NCI-H82 treated with DMSO at 0.1 percent for 48 hours (cell line): ENCODE results near the gene AP5B1.
"Not testable (repeated sequence)": the region's sequence is repeated elsewhere in the genome, so short reads cannot be mapped to it uniquely, and the experiment has no call there.

Source experiments
- DNase-seq: peaks from one replicate; lab custom pipeline; 2025; ENCODE audit not compliant: unreplicated experiment; lab: John Stamatoyannopoulos, UW

AP5B1 gene

DNA sequence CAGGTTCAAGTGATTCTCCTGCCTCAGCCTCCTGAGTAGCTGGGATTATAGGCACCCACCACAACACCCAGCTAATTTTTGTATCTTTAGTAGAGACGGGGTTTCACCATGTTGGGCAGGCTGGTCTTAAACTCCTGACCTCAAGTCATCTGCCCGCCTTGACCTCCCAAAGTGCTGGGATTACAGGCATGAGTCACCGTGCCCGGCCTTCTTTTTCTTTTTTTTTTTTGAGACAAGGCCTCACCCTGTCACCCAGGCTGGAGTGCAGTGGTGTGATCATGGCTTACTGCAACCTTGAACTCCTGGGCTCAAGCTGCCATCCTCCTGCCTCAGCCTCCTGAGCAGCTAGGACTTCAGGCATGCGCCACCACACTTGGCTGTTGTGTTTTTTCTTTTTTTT, 13.0 kb downstream of the AP5B1 start:
- not testable (repeated sequence) for DNase-seq

DNA sequence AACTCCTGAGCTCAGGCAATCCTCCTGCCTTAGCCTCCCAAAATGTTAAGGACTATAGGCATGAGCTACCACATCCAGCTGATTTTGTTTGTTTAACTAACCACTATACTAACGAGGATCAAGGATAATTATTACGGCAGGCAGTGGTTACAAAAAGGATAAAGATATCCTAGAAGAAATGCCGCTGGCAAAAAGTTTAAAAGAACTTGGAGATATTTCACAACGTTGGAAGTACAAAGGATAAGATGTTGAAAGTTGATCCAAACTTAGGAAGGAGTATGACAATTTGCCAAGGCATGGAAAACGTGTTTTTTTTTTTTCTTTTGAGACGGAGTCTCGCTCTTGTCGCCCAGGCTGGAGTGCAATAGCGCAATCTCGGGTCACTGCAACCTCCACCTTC, 13.4 kb downstream of the AP5B1 start:
- DNase-seq: no peak

GRCh38 chr11:65766535-65766934, 14.2 kb downstream of the AP5B1 start:
- DNase-seq: no peak

DNA sequence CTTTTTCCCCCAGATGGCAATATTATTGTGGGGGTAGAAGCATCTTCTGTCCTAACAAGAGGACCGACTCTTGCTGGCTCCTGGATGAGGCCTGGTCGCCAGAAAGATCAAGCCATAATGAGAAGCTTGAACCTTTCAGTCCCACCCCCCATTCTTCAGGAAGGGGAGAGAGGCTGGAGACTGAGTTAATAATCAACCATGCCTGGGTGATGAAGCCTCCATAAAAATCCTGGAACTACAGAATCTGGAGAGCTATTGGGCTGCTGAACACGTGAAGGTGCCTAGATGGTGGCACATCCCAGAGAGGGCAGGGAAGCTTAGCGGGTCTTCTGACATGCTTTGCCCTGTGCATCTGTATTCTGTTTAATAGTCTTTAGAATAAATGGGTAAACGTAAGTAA, 16.3 kb downstream of the AP5B1 start:
- no peak for DNase-seq

DNA sequence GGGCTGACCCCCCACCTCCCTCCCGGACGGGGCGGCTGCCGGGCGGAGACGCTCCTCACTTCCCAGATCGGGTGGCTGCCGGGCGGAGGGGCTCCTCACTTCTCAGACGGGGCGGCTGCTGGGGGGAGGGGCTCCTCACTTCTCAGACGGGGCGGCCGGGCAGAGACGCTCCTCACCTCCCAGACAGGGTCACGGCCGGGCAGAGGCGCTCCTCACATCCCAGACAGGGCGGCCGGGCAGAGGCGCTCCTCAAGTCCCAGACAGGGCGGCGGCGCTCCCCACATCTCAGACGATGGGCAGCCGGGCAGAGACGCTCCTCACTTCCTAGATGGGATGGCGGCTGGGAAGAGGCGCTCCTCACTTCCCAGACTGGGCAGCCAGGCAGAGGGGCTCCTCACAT, 18.0 kb downstream of the AP5B1 start:
- not testable (repeated sequence) for DNase-seq

GRCh38 chr11:65762169-65762568, 18.6 kb downstream of the AP5B1 start:
- DNase-seq: not testable (repeated sequence)

DNA sequence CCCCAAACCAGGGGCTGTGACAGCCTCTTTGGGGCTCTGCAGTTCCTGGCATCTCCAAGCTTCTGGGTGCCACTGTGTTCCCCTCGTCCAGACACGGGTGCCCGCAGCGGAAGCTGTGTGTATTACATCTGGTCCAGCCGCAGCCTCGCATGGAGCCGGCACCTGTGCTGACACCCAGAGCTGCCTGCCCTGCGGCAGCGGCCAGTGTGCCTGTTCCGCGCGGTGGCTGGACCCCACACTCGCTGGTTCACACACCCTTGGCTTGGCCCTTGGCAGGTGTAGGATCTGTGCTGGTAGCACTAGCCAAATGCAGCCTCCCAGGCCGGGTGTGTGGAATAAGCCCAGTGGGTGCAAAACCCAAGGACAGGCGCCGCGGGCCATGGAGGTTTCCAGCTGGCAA, 35.7 kb downstream of the AP5B1 start:
- DNase-seq: no peak

DNA sequence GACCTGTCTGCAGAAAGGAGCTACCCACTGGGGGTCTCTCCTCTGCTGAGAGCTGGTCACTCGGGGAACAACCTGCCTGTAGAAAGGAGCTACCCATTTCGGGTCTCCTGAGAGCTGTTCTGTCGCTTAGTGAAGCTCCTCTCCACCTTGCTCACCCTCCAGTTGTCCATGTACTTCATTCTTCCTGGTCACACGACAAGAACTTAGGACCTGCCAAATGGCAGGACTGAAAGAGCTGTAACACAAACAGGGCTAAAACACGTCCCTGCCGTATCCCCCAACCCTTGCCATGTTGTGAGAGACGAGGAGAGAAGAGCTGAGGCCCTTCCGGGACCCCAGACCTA, 36.1 kb downstream of the AP5B1 start:
- no peak for DNase-seq

DNA sequence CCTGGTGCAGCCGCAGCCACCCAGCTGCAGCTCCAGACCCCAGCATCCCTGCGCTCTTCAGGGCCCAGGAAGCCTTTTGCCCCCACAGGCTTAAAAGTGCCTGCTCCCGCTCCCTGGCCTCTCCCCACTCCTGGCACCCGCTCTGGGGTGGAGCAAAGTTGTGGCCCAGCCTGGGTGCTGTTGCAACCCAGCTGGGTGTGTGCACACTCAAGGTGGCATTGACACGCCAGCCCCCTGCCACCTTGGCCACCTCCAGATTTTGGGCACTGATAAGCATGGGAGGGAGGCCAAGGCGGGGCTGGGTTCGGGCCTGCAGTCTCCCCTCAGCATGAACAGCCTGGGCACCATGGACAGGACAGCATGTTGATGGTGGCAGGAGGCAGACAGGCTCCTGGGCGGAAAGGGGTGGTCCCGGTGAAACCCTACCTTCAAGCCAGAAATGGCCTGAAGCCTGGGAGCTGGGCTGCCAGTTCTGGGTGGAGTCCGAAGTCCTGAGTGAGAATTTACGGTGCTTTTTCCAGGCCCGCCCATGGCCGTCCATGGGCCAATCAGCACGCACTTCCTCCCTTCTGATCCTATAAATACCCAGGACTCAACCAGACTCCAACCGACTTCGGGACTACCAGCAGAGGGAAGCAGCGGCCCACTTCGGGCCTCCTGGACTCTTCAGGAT, 36.6 kb downstream of the AP5B1 start:
- peak; percentile 36 for DNase-seq

- DNase-seq: no peak
Measured at GRCh38 chr11:65743681-65744025, 37.1 kb downstream of the AP5B1 start.

DNA sequence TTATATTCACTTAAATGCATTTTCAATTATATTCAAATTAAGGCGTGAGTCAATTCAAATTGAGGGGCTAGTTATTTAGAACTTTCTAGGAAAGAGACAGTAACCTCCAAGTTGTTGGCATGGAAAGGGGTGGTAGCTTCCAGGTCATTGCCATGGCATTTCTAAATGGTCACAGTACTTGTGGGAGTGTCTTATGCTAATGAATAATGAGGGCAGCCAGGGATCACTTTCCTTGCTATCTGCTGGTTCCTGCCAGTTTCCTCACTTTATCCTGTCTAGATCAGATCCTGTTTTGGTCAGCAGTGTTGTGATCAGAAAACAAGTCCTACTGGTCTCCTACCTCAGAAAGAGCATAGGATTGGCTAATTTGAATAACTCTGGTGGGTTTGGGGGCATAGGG, 38.4 kb downstream of the AP5B1 start:
- no peak for DNase-seq

DNA sequence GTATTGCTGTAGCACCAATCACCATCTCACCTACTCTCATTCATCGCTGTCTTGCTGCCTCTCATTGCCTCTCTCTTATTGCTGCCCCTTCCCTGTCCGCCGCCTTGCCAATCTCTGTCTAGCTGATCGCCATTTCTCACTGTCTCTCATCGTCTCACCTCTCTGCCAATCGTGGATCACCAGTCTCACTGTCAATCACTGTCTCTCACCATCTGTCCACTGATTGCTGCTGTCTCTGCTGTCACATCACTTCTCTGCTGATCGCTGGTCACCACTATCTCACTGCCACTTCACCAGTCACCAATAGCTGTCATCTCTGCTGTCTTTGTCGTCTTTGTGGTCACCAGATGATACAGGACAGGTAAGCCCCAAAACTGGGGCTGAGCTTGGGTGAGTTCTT, 39.6 kb downstream of the AP5B1 start:
- no peak for DNase-seq

- no peak for DNase-seq
Measured at GRCh38 chr11:65739022-65739421, 41.8 kb downstream of the AP5B1 start.

DNA sequence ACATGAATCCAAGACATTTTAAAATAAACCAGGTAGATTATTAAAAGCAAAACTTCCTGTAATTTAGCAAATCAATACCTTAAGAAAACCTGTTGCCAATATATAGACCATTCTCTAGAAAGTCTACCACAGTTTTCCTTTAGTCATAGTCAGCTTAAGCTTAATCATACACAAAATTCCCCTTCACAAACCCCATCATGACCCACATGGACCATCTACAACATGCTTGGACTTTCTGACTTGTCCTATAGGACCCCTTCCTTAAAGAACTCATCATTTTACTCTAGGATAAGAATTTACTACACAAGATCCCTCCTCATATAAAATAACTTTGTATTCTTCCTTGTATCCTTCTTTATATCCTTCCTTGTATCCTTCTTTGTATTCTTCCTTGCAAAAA, 44.0 kb downstream of the AP5B1 start:
- DNase-seq: no peak

GRCh38 chr11:65735111-65735510, 45.7 kb downstream of the AP5B1 start:
- not testable (repeated sequence) for DNase-seq

- DNase-seq: no peak
Measured at GRCh38 chr11:65730461-65730860, 50.3 kb downstream of the AP5B1 start.

DNA sequence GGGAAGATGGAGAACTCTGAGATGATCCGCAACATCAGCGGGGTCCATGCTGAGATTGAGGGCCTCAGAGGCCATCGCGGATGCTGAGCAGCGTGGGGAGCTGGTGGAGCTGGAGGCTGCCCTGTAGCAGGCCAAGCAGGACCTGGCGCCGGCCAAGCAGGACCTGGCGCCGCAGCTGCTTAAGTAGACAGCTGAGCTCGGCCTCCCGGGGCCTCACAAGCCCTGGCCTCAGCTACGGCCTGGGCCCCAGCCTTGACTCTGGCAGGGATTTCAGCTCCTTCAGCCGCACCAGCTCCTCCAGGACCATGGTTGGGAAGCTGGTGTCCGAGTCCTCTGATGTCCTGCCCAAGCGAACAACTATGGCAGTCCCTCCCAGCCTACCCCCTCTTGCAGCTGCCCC, 52.9 kb downstream of the AP5B1 start:
- no peak for DNase-seq

- no peak for DNase-seq
Measured at GRCh38 chr11:65726660-65727059, 54.1 kb downstream of the AP5B1 start.
